GM23338 (cell line): ENCODE measurements around the gene CLPTM1L. TPM values are rescaled to one million over a fixed set of nuclear protein-coding genes. Genes with fewer than 3 reads are reported as not detected.

Experiments
- ATAC-seq: fragments of 200-7000 bp; cut with Tn5 transposase; 3 replicates; pipeline ENCODE4 v1.9.1; 2020
- DNase-seq: peaks from one replicate; pipeline ENCODE4 v3.0.0-alpha.2; 2015; ENCODE audit warnings: low spot score
- H2AFZ ChIP-seq: fragments of 200-600 bp; sonication (generic); 2 replicates; pipeline ENCODE4 v1.8.0; 2016; ENCODE audit warnings: antibody characterized with exemption, mild to moderate bottlenecking, moderate library complexity
- H3F3A ChIP-seq: fragments of 200-600 bp; sonication (generic); replicated peaks from 2 replicates; pipeline ENCODE4 v1.8.0; 2017; ENCODE audit warnings: antibody characterized with exemption, mixed run types, low read depth
- H3K27ac ChIP-seq: fragments of 200-600 bp; sonication (generic); 2 replicates; pipeline ENCODE4 v1.6.1; 2016; ENCODE audit warnings: low read depth
- H3K27me3 ChIP-seq: fragments of 200-600 bp; sonication (generic); 2 replicates; pipeline ENCODE4 v1.8.0; 2016; ENCODE audit warnings: mild to moderate bottlenecking, mixed run types, moderate library complexity; ENCODE audit not compliant: insufficient read depth
- H3K36me3 ChIP-seq: fragments of 200-600 bp; sonication (generic); 2 replicates; pipeline ENCODE4 v1.8.0; 2016; ENCODE audit warnings: mild to moderate bottlenecking; ENCODE audit not compliant: insufficient read depth
- H3K4me1 ChIP-seq: fragments of 200-600 bp; sonication (generic); 2 replicates; pipeline ENCODE4 v1.8.0; 2016; ENCODE audit warnings: mild to moderate bottlenecking, moderate library complexity; ENCODE audit not compliant: insufficient read depth
- H3K4me2 ChIP-seq: fragments of 200-600 bp; sonication (generic); 2 replicates; pipeline ENCODE4 v1.7.1; 2017; ENCODE audit warnings: mixed run types
- H3K4me3 ChIP-seq: fragments of 200-600 bp; sonication (generic); 2 replicates; pipeline ENCODE4 v1.6.1; 2016; ENCODE audit warnings: mixed run types
- H3K79me2 ChIP-seq: fragments of 200-600 bp; sonication (generic); replicated peaks from 2 replicates; pipeline ENCODE4 v1.8.0; 2017; ENCODE audit warnings: mild to moderate bottlenecking; ENCODE audit not compliant: insufficient read depth
- H3K9me2 ChIP-seq: fragments of 200-600 bp; sonication (generic); 2 replicates; pipeline ENCODE4 v1.8.0; 2017; ENCODE audit not compliant: insufficient read depth
- H4K20me1 ChIP-seq: fragments of 200-600 bp; sonication (generic); replicated peaks from 2 replicates; pipeline ENCODE4 v1.8.0; 2017; ENCODE audit warnings: mild to moderate bottlenecking; ENCODE audit not compliant: insufficient read depth
- H3K27ac Mint-ChIP-seq: 2 replicates; pipeline ENCODE4 v1.8.0; 2020; ENCODE audit warnings: inconsistent platforms, mild to moderate bottlenecking, moderate library complexity, mixed read lengths
- H3K27me3 Mint-ChIP-seq: 3 replicates; pipeline ENCODE4 v1.8.0; 2022; ENCODE audit warnings: low read depth, mild to moderate bottlenecking, moderate library complexity, mixed read lengths, inconsistent platforms; ENCODE audit not compliant: insufficient read depth, poor library complexity
- H3K36me3 Mint-ChIP-seq: 3 replicates; pipeline ENCODE4 v1.8.0; 2021; ENCODE audit warnings: low read depth, mild to moderate bottlenecking, inconsistent platforms, moderate library complexity, mixed read lengths
- H3K4me1 Mint-ChIP-seq: 3 replicates; pipeline ENCODE4 v1.8.0; 2020; ENCODE audit warnings: mild to moderate bottlenecking, inconsistent platforms, mixed read lengths
- H3K4me3 Mint-ChIP-seq: 3 replicates; pipeline ENCODE4 v1.8.0; 2021; ENCODE audit warnings: moderate library complexity, mild to moderate bottlenecking, inconsistent platforms, mixed read lengths
- H3K9me3 Mint-ChIP-seq: 3 replicates; pipeline ENCODE4 v1.8.0; 2020; ENCODE audit warnings: moderate library complexity, mild to moderate bottlenecking, inconsistent platforms, mixed read lengths
- CREB1 ChIP-seq: fragments of 250-450 bp; sonication (Bioruptor Pico); IDR thresholded peaks from 2 replicates; pipeline ENCODE4 v1.5.0; 2020; ENCODE audit warnings: low read depth, mild to moderate bottlenecking, moderate library complexity
- EZH2 ChIP-seq: fragments of 200-600 bp; sonication (generic); IDR thresholded peaks from one replicate; pipeline ENCODE4 v1.8.0; 2017; ENCODE audit warnings: antibody characterized with exemption, mild to moderate bottlenecking, low read depth; ENCODE audit not compliant: unreplicated experiment
- EZH2phosphoT487 ChIP-seq: fragments of 200-600 bp; sonication (generic); IDR thresholded peaks from one replicate; pipeline ENCODE4 v1.8.1; 2018; ENCODE audit warnings: antibody characterized with exemption; ENCODE audit not compliant: unreplicated experiment
- JUNB ChIP-seq: IDR thresholded peaks from one replicate; pipeline ENCODE4 v1.6.1; 2016; ENCODE audit warnings: antibody characterized with exemption; ENCODE audit not compliant: unreplicated experiment
- NANOG ChIP-seq: IDR thresholded peaks from 2 replicates; pipeline ENCODE4 v1.6.1; 2016; ENCODE audit warnings: antibody characterized with exemption, borderline replicate concordance
- POLR2AphosphoS5 ChIP-seq: IDR thresholded peaks from 2 replicates; pipeline ENCODE4 v1.6.1; 2016; ENCODE audit warnings: antibody characterized with exemption, low read depth
- STAT1 ChIP-seq: IDR thresholded peaks from one replicate; pipeline ENCODE4 v1.6.1; 2016; ENCODE audit warnings: antibody characterized with exemption; ENCODE audit not compliant: unreplicated experiment
- ZNF114 ChIP-seq: fragments of 250-450 bp; sonication (Bioruptor Pico); IDR thresholded peaks from 2 replicates; pipeline ENCODE4 v1.5.0; 2020; ENCODE audit warnings: mild to moderate bottlenecking, moderate library complexity
- ZNF331 ChIP-seq: fragments of 250-450 bp; sonication (Bioruptor Pico); IDR thresholded peaks from 2 replicates; pipeline ENCODE4 v1.5.0; 2020; ENCODE audit warnings: low read depth, mild to moderate bottlenecking, moderate library complexity
- polyA plus RNA-seq: library from polyadenylated mRNA; unstranded; fragments of >200 nt; fragmentation: Nextera tagmentation; extraction: Ambion mirVana; gene quantifications from 2 replicates; pipeline ENCODE4 v1.2.1, GENCODE V29; 2016
- total RNA-seq: library from RNA; depleted of rRNA; stranded (reverse); fragments of >200 nt; shearing (Covaris generic); gene quantifications from 2 replicates; pipeline ENCODE4 v1.2.3, GENCODE V29; 2014
- TF ChIP-seq, protein P1 (sequence below), 2 experiments: fragments of 200-600 bp in 1 of 2; sonication (generic) in 1 of 2; conservative IDR thresholded peaks; 2 replicates each; pipeline versions ENCODE4 v1.5.1 to v1.6.1; 2016 to 2017; ENCODE audit warnings: antibody characterized with exemption in 2 of 2, low read depth in 2 of 2, mild to moderate bottlenecking in 2 of 2, moderate library complexity in 1 of 2
- TF ChIP-seq, protein P2 (sequence below): IDR thresholded peaks from one replicate; pipeline ENCODE4 v1.6.1; 2018; ENCODE audit warnings: antibody characterized with exemption; ENCODE audit not compliant: unreplicated experiment
- TF ChIP-seq, protein P3 (sequence below): IDR thresholded peaks from 2 replicates; pipeline ENCODE4 v1.6.1; 2016; ENCODE audit warnings: antibody characterized with exemption

The CLPTM1L gene
- total and polyA plus RNA-seq, 2 experiments from 2014 or later: 39.9 to 110 TPM

DNA sequence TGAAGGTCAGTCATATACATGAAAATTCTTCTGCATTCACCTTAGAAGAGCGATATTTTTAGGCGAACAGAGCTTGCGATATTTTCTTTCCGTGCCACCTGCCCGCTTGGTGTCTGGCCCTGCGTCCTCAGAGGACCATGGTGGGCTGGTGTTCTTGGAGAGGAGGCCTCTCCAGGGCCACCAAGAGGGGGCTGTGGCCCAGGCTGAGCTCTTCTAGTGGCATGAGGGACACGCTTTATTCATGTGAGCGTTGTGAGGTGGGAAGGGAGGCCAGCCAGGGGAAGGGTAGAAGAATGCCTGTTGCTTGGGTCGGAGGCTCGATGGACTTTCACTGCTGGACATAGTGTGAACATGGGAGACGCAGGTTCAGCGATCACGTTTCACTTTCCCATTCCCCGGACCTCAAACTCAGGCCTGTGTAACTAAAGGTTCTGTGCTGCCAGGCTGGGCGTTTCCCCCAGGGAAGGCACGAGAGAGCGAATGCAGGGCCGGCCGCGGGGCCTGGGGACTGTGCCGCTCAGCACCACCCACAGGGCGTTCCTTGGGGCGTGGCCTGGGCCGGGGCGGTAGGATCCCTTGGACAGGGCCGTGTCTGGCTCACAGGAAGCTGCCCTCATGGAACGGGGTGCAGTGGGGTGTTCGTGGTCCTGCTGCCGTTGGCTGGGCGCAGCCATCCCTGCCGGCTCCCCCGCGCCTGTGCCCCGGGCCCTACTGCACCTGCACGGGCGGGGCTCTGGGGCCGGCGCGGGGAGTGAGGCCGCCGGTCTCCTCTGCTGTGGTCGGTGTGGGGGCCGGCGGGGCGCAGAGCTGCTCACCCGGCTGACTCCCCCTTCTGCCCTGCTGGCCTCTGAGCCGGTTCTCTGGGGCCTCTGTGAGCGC, 40.7 kb upstream of the CLPTM1L start (continued):
- TF ChIP-seq JUNB (no peak), ZNF114 (CRISPR knock-in tag) (no peak), POLR2AphosphoS5 (peak; percentile 86)
- TF ChIP-seq, protein P1, sequence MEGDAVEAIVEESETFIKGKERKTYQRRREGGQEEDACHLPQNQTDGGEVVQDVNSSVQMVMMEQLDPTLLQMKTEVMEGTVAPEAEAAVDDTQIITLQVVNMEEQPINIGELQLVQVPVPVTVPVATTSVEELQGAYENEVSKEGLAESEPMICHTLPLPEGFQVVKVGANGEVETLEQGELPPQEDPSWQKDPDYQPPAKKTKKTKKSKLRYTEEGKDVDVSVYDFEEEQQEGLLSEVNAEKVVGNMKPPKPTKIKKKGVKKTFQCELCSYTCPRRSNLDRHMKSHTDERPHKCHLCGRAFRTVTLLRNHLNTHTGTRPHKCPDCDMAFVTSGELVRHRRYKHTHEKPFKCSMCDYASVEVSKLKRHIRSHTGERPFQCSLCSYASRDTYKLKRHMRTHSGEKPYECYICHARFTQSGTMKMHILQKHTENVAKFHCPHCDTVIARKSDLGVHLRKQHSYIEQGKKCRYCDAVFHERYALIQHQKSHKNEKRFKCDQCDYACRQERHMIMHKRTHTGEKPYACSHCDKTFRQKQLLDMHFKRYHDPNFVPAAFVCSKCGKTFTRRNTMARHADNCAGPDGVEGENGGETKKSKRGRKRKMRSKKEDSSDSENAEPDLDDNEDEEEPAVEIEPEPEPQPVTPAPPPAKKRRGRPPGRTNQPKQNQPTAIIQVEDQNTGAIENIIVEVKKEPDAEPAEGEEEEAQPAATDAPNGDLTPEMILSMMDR (conservative IDR thresholded peaks at IDR 0.05; ENCODE audit: low read depth in 2 of 2): no peak

DNA sequence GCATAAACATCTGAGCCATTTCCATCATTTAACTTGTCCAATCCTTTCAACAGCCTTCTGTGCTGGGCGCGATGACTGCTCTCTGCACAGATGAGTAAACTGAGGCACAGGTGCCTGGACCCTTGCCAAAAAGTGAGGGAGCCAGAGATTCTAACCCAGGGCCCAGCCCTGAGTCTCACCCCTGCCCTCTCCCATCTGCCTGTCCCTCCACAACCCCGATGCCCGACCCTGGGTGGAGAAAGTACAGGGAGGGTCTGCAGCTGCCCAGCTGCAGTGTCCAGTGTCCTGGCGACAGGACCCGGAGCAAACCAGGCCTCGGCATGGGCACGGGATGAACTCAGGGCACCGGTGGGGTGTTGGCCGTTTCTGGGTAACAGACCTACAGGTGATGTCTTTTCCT, 39.6 kb upstream of the CLPTM1L start:
- DNase-seq (no peak), ATAC-seq (no peak)
- H3K4me3 Mint-ChIP-seq: no peak overlapping the region
- no peak overlapping the region for H3K4me3 ChIP-seq
- no peak overlapping the region for H3K27ac ChIP-seq
- no peaks in the 10 kb centered on the region for H3K9me2 ChIP-seq
- H3K36me3 ChIP-seq: no peaks in the 10 kb centered on the region; the same call in 1 of the 2 replicates
- 0 out of 2 replicates have a peak, but pooled peaks cover 9% of the 10 kb centered on the region for H3F3A ChIP-seq
- peaks cover 6% of the 10 kb centered on the region; the same call in 2 of the 3 replicates for H3K9me3 Mint-ChIP-seq
- H4K20me1 ChIP-seq: no peaks in the 10 kb centered on the region
- H2AFZ ChIP-seq: no peak overlapping the region
- no peaks in the 10 kb centered on the region for H3K79me2 ChIP-seq
- H3K4me1 Mint-ChIP-seq: peaks cover 15% of the 10 kb centered on the region
- 0 out of 3 replicates have a peak, but pooled peaks cover 3% of the 10 kb centered on the region for H3K36me3 Mint-ChIP-seq
- H3K27ac Mint-ChIP-seq: no peak overlapping the region
- no peak overlapping the region for H3K4me2 ChIP-seq
- peaks cover 45% of the 10 kb centered on the region for H3K27me3 Mint-ChIP-seq
- peaks cover 23% of the 10 kb centered on the region; the same call in 1 of the 2 replicates for H3K27me3 ChIP-seq
- peaks cover 10% of the 10 kb centered on the region; the same call in 1 of the 2 replicates for H3K4me1 ChIP-seq
- TF ChIP-seq, protein P1 (conservative IDR thresholded peaks at IDR 0.05; ENCODE audit: low read depth in 2 of 2): no peak
- TF ChIP-seq, protein P2, sequence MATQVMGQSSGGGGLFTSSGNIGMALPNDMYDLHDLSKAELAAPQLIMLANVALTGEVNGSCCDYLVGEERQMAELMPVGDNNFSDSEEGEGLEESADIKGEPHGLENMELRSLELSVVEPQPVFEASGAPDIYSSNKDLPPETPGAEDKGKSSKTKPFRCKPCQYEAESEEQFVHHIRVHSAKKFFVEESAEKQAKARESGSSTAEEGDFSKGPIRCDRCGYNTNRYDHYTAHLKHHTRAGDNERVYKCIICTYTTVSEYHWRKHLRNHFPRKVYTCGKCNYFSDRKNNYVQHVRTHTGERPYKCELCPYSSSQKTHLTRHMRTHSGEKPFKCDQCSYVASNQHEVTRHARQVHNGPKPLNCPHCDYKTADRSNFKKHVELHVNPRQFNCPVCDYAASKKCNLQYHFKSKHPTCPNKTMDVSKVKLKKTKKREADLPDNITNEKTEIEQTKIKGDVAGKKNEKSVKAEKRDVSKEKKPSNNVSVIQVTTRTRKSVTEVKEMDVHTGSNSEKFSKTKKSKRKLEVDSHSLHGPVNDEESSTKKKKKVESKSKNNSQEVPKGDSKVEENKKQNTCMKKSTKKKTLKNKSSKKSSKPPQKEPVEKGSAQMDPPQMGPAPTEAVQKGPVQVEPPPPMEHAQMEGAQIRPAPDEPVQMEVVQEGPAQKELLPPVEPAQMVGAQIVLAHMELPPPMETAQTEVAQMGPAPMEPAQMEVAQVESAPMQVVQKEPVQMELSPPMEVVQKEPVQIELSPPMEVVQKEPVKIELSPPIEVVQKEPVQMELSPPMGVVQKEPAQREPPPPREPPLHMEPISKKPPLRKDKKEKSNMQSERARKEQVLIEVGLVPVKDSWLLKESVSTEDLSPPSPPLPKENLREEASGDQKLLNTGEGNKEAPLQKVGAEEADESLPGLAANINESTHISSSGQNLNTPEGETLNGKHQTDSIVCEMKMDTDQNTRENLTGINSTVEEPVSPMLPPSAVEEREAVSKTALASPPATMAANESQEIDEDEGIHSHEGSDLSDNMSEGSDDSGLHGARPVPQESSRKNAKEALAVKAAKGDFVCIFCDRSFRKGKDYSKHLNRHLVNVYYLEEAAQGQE: no peak
- TF ChIP-seq NANOG: no peak
- no peak for TF ChIP-seq STAT1
- no peak for TF ChIP-seq EZH2
- TF ChIP-seq EZH2phosphoT487: no peak
- no peak for TF ChIP-seq JUNB
- TF ChIP-seq, protein P3, sequence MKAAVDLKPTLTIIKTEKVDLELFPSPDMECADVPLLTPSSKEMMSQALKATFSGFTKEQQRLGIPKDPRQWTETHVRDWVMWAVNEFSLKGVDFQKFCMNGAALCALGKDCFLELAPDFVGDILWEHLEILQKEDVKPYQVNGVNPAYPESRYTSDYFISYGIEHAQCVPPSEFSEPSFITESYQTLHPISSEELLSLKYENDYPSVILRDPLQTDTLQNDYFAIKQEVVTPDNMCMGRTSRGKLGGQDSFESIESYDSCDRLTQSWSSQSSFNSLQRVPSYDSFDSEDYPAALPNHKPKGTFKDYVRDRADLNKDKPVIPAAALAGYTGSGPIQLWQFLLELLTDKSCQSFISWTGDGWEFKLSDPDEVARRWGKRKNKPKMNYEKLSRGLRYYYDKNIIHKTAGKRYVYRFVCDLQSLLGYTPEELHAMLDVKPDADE: no peak
- TF ChIP-seq CREB1: no peak
- no peak for TF ChIP-seq ZNF114 (CRISPR knock-in tag)
- TF ChIP-seq ZNF331: no peak
- no peak for TF ChIP-seq POLR2AphosphoS5
